Right forelimb (tissue), 1 donor: ENCODE results near the gene ELFN1.

Experiments
- DNase-seq: peaks from one replicate; pipeline ENCODE4 v3.0.0-alpha.2; 2018

ELFN1 gene

GRCh38 chr7:1669954-1670893 lies at the start of gene ELFN1:
ELFN1 (plus strand) TSS chr7:1670277; CDS start chr7:1744597, 74,320 bp downstream.
- peak; percentile 85 for DNase-seq

GRCh38 chr7:1620835-1621234 lies 49.2 kb upstream of the ELFN1 start:
- DNase-seq = no peak

- DNase-seq = no peak
These were observed 48.4 kb upstream of the ELFN1 start for GRCh38 chr7:1621718-1622117.

DNA sequence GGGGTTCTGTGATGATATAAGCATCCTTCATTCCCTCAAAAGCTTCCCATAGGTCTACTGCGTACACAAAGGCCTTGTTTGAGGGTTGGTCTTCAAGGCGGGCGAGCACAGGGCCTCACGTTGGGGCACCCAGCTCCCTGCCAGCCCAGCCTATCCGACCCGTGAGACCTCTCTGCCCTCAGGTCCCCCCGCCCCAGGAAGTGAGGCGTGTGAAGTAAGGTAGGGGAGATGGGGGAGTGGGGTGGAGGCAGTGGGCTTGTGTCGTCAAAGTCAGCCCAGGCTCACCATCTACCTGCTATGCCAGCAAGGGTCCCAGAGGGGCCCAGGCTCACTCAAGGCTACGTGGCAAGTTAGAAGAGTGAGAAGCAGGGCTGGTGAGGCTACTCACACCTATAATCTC lies 47.6 kb upstream of the ELFN1 start:
- no peak for DNase-seq

DNA sequence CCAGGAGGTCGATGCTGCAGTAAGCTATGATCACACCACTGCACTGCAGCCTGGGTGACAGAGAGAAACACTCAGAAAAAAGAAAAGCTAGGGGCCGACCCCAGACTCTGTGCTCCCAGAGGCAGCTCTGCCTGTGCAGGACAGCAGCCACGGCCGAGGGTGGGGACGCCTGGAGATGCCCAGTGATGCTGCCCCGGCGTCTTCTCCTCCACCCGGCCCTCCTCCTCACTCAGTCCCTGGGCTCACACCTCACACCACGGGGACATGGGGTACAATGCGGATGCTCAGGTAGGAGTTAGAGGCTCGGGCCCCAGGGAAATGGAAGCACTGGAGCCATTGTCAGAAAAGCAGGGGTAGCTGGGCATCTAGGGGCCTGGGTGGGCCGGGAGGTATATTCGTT lies 46.3 kb upstream of the ELFN1 start:
- DNase-seq = no peak

DNA sequence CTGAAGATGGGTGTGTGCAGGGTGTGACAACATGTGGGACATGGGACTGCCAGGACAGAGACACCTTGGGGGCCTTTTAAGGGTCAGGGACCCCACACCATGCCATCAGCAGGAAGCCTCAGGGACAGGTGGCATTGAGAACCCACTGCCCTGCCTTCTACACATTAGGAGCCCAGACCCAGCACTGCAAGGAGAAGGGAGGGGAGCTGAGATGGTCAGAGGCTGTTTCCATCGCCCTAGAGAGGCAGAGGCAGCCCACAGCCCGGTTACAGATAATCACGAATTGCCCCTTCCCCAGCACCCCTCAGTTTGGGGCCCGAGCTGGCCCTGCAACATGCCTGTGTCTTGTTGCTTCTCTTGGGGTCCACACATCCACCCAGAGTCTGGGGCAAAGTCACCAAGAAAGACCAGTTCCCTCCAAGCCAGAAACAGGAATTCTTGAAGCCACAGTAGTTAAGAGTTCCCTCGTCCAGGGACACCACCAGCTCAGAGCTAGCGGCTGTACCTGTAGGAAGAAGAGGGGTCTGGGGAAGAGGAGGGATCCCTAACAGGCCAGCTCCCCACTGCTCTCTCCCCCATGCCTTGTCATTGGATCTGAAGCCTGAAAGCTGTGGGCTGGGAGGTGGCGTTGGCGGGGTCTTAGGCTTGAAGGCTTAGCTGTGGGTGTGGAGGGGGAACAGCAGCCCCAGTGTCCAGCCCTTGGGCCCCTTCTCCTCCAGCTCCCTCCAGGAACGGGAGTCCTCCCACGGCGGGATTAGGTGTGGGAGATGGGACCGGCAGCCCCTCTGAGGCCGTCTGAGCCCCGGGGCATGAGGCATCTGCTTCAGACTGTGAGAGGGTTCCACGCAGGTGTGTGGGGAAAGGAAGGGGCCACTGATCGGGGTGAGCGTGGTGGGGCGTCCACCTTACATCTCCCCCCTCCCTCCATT lies 44.8 kb upstream of the ELFN1 start:
- no peak for DNase-seq

GRCh38 chr7:1626769-1627168 lies 43.3 kb upstream of the ELFN1 start:
- DNase-seq = no peak

- DNase-seq = no peak
These were observed 39.3 kb upstream of the ELFN1 start for GRCh38 chr7:1630700-1631336.

GRCh38 chr7:1631678-1632077 lies 38.4 kb upstream of the ELFN1 start:
- DNase-seq = no peak

GRCh38 chr7:1632506-1632905 lies 37.6 kb upstream of the ELFN1 start:
- no peak for DNase-seq

- DNase-seq = no peak
These were observed 36.9 kb upstream of the ELFN1 start for GRCh38 chr7:1632916-1633785.

DNA sequence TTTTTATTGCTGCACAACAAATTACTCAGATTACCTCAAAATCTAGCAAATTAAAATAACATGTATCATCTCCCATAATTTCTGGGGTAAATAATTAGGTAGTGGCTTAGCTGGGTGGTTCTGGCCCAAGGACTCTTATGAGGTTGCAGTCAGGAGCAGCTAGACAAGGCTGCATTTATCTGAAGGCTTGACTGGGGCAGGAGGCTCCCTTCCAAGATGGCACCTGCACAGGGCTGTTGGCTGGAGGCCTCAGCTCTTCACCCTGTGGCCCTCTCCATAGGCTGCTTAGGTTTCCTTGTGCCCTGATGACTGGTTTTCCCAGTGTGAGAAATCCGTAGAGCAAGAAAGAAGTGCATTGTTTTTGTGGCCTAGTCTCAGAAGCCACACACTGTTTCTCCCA lies 34.7 kb upstream of the ELFN1 start:
- DNase-seq = no peak

- DNase-seq = no peak
These were observed 32.9 kb upstream of the ELFN1 start for GRCh38 chr7:1637155-1637554.

- DNase-seq = no peak
These were observed 31.8 kb upstream of the ELFN1 start for GRCh38 chr7:1638215-1638661.

GRCh38 chr7:1639071-1639470 lies 31.0 kb upstream of the ELFN1 start:
- no peak for DNase-seq

- DNase-seq = no peak
These were observed 30.4 kb upstream of the ELFN1 start for GRCh38 chr7:1639532-1640175.

DNA sequence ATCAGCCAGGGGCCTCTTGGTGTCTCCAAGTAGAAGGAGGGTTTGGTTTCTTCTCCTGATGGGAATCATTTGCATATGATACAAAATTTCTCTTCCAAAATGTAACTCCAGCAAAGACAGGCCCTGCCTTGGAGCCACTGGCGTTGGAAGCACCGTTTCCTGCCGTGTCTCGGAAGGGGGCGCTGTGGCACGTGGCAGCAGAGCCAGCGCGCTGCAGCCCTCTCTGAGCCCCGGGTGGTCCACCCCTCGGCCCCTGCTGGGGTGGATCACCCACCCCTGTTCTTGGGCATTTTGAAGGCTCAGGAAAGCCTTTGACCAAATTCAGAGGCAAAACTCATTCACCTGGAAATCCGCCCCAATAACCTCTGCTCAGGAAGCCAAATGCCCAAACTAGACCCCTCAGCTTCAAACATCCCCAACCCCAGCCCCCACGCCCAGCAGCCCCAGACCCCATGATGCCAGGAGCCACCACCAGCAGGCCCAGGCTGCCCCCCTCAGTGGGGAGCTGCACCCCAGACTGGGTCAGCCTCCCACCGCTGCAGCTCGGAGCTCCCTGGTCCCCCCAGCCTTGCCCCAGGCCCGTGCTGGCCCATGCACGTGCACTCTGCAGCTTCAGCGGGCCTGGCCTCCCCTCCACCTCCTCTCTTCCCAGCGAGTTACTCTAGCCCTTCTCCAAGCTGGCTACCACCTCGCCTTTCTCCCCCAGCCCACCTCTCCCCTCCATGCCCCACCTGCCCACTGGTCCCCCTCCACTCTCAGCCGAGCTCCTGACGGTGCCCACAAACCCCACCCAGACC lies 29.5 kb upstream of the ELFN1 start:
- no peak for DNase-seq

- no peak for DNase-seq
These were observed 28.9 kb upstream of the ELFN1 start for GRCh38 chr7:1641173-1641572.

DNA sequence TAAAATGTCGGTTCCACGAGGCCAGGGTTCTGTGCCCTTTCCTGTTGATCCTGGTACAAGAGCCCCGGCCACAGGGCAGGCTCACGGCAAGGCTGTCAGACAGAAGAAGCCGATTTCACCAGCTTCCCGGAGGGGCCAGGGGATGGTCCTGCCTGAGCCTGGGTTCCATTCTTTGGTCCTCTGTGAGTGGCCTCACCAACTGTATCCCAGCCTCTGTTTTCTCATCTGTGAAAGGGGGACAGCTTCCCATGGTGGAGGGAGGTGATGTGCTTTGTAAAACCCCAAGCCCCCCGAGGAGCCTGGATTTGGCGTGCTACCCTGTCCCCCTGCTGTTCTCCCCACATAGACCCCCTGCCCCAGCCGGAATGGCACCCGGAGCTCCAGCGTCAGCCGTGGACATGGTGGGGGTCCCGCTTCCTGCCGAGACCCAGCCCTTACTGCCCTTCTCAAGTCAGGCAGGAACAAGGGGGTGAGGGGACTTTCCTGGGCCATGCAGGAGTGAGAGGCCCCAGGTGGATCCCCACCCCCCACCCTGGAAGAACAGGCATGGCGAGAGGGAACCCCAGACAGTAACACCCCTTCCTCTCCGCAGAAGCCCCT lies 28.3 kb upstream of the ELFN1 start:
- no peak for DNase-seq

GRCh38 chr7:1642291-1642731 lies 27.8 kb upstream of the ELFN1 start:
- no peak for DNase-seq
